HCT116 (cell line): ENCODE results near the gene FGF7. TPM values are rescaled to one million over a fixed set of nuclear protein-coding genes. Genes with fewer than 3 reads are reported as not detected.

Experiments used
- ATAC-seq: fragments of 200-7000 bp; cut with Tn5 transposase; 2 replicates; pipeline ENCODE4 v1.9.1; 2020; ENCODE audit warnings: mild to moderate bottlenecking, moderate library complexity
- BruUV-seq: library from RNA; stranded (reverse); fragments of 400-500 nt; replicated peaks from 2 replicates; lab custom pipeline; 2021; lab: Mats Ljungman, UMichigan
- CTCF ChIA-PET: fragments of 300-600 bp; sonication (Branson Sonifier 250); formaldehyde crosslinking; loops from one replicate; lab custom pipeline; 2021; ENCODE audit warnings: antibody characterized with exemption; lab: Charles Lee
- POLR2A ChIA-PET: fragments of 300-600, 350-600 bp; sonication (Branson Sonifier 250); formaldehyde crosslinking; loops from one replicate; lab custom pipeline; 2021; ENCODE audit warnings: antibody characterized with exemption; lab: Charles Lee
- RAD21 ChIA-PET, 2 experiments: fragments of 300-600 bp; sonication (Branson Sonifier 250); formaldehyde crosslinking; loops; one replicate each; lab custom pipeline; 2023; ENCODE audit warnings: low total read pairs in 2 of 2; ENCODE audit not compliant: uncharacterized antibody in 2 of 2, unreplicated experiment in 2 of 2, low non-redundant PET in 1 of 2; lab: Charles Lee
- DNase-seq: peaks from one replicate; pipeline ENCODE4 v3.0.0-alpha.2; 2010; ENCODE audit warnings: low read depth, low spot score
- H2AFZ ChIP-seq: fragments of 200-600 bp; shearing (Covaris generic), sonication (generic); 2 replicates; pipeline ENCODE4 v1.6.1; 2017; ENCODE audit warnings: low read depth, mixed run types, mixed read lengths, antibody characterized with exemption, low read length; ENCODE audit not compliant: poor library complexity, severe bottlenecking
- H3K27ac ChIP-seq: 2 replicates; pipeline ENCODE4 v1.5.1; 2012; ENCODE audit warnings: low read depth, low read length
- H3K27me3 ChIP-seq: fragments of 200-600 bp; sonication (generic); 2 replicates; pipeline ENCODE4 v1.6.1; 2016; ENCODE audit warnings: mixed run types, low read length, mixed read lengths; ENCODE audit not compliant: insufficient read depth
- H3K36me3 ChIP-seq, 2 experiments: fragments of 200-500 bp in 1 of 2; fragments of 200-600 bp in 1 of 2; sonication (Bioruptor generic) in 1 of 2; sonication (generic) in 1 of 2; 2 replicates each; pipeline versions ENCODE4 v1.5.1 to v1.6.1; 2014 to 2016; ENCODE audit warnings: low read length in 2 of 2, inconsistent platforms in 1 of 2, mixed read lengths in 1 of 2, mixed run types in 1 of 2; ENCODE audit not compliant: insufficient read depth in 2 of 2, control insufficient read depth in 1 of 2
- H3K4me1 ChIP-seq, 2 experiments: fragments of 200-600 bp in 1 of 2; sonication (generic) in 1 of 2; 2 replicates each; pipeline versions ENCODE4 v1.5.1 to v1.6.1; 2012 to 2017; ENCODE audit warnings: low read length in 2 of 2, inconsistent platforms in 1 of 2, mild to moderate bottlenecking in 1 of 2, mixed read lengths in 1 of 2, mixed run types in 1 of 2, moderate library complexity in 1 of 2; ENCODE audit not compliant: insufficient read depth in 2 of 2, control insufficient read depth in 1 of 2
- H3K4me2 ChIP-seq: fragments of 200-600 bp; sonication (generic); 2 replicates; pipeline ENCODE4 v1.6.1; 2017; ENCODE audit warnings: mixed run types, low read length, mixed read lengths
- H3K4me3 ChIP-seq, 2 experiments: fragments of 200-600 bp in 1 of 2; sonication (generic) in 1 of 2; replicated peaks in 1 of 2; 2 replicates each; pipeline ENCODE4 v1.5.1; 2011 to 2016; ENCODE audit warnings: low read length in 2 of 2, control low read depth in 1 of 2, low read depth in 1 of 2, mild to moderate bottlenecking in 1 of 2, mixed read lengths in 1 of 2, mixed run types in 1 of 2
- H3K79me2 ChIP-seq: fragments of 200-600 bp; sonication (generic); 2 replicates; pipeline ENCODE4 v1.6.1; 2017; ENCODE audit warnings: mild to moderate bottlenecking, mixed run types, low read length, moderate library complexity, mixed read lengths; ENCODE audit not compliant: insufficient read depth
- H3K9ac ChIP-seq: fragments of 200-600 bp; sonication (generic); 2 replicates; pipeline ENCODE4 v1.6.1; 2016; ENCODE audit warnings: low read length, mixed read lengths
- H3K9me2 ChIP-seq: fragments of 200-600 bp; sonication (generic), shearing (Covaris generic); 2 replicates; pipeline ENCODE4 v1.6.1; 2017; ENCODE audit warnings: mixed run types, mild to moderate bottlenecking, moderate library complexity; ENCODE audit not compliant: insufficient read depth
- H3K9me3 ChIP-seq, 2 experiments: fragments of 200-500 bp in 1 of 2; fragments of 200-600 bp in 1 of 2; sonication (Bioruptor generic) in 1 of 2; sonication (generic) in 1 of 2; 2 replicates each; pipeline ENCODE4 v1.6.1; 2014 to 2017; ENCODE audit warnings: low read length in 2 of 2, mixed read lengths in 2 of 2, inconsistent platforms in 1 of 2, low read depth in 1 of 2, mild to moderate bottlenecking in 1 of 2, mixed run types in 1 of 2, moderate library complexity in 1 of 2; ENCODE audit not compliant: control insufficient read depth in 1 of 2, insufficient read depth in 1 of 2
- H4K20me1 ChIP-seq: fragments of 200-600 bp; sonication (generic), shearing (Covaris generic); 2 replicates; pipeline ENCODE4 v1.6.1; 2017; ENCODE audit warnings: mixed run types, mild to moderate bottlenecking, moderate library complexity; ENCODE audit not compliant: insufficient read depth
- ATF3 ChIP-seq: IDR thresholded peaks from 2 replicates; pipeline ENCODE4 v1.6.1; 2012
- EGR1 ChIP-seq: IDR thresholded peaks from 2 replicates; pipeline ENCODE4 v1.6.1; 2012; ENCODE audit warnings: low read depth
- ELF1 ChIP-seq: IDR thresholded peaks from 2 replicates; pipeline ENCODE4 v1.6.1; 2012; ENCODE audit warnings: low read depth, borderline replicate concordance
- EZH2phosphoT487 ChIP-seq: fragments of 200-600 bp; IDR thresholded peaks from 2 replicates; pipeline ENCODE4 v1.6.1; 2018; ENCODE audit warnings: antibody characterized with exemption, borderline replicate concordance
- MAX ChIP-seq: IDR thresholded peaks from 2 replicates; pipeline ENCODE4 v1.6.1; 2012
- RAD21 ChIP-seq: IDR thresholded peaks from 2 replicates; pipeline ENCODE4 v1.6.1; 2012; ENCODE audit warnings: low read depth, mild to moderate bottlenecking
- SP1 ChIP-seq: IDR thresholded peaks from 2 replicates; pipeline ENCODE4 v1.6.1; 2012; ENCODE audit warnings: low read depth
- SRF ChIP-seq: IDR thresholded peaks from 2 replicates; pipeline ENCODE4 v1.6.1; 2012; ENCODE audit warnings: low read depth
- TCF7L2 ChIP-seq: IDR thresholded peaks from 2 replicates; pipeline ENCODE4 v1.7.0; 2011; ENCODE audit warnings: borderline replicate concordance, inconsistent platforms; ENCODE audit not compliant: insufficient read depth, insufficient read length; ENCODE audit errors: extremely low read depth
- YY1 ChIP-seq: IDR thresholded peaks from 2 replicates; pipeline ENCODE4 v1.6.1; 2011; ENCODE audit warnings: low read length, low read depth, moderate library complexity, mild to moderate bottlenecking; ENCODE audit not compliant: insufficient replicate concordance; ENCODE audit errors: extremely low read depth
- ZBTB33 ChIP-seq: IDR thresholded peaks from 2 replicates; pipeline ENCODE4 v1.6.1; 2011; ENCODE audit warnings: mild to moderate bottlenecking, low read length, moderate library complexity; ENCODE audit not compliant: insufficient replicate concordance; ENCODE audit errors: extremely low read depth
- ZNF274 ChIP-seq: fragments of 200-500 bp; sonication (Bioruptor generic); IDR thresholded peaks from 2 replicates; pipeline ENCODE4 v1.6.1; 2014; ENCODE audit warnings: mild to moderate bottlenecking, low read depth, low read length, inconsistent platforms
- intact Hi-C: fragments of 100-400 bp; cut with micrococcal nuclease; formaldehyde crosslinking; loops from 2 replicates; pipeline ENCODE4 v1.10.0; 2022
- total RNA-seq: library from RNA; stranded (reverse); gene quantifications from one replicate; pipeline ENCODE4 v1.2.1, GENCODE V29; 2021; ENCODE audit not compliant: unreplicated experiment

Gene FGF7
- total RNA-seq, 1 experiment from 2014 or later = 0.49 TPM

- Histone ChIP-seq H3K4me3 (no peak overlapping the region), H3K27ac (no peak overlapping the region), H3K9ac (no peak overlapping the region), H2AFZ (no peak overlapping the region), H3K4me2 (no peak overlapping the region), H3K36me3 (no peaks in the 10 kb centered on the region), H4K20me1 (no peaks in the 10 kb centered on the region), H3K9me2 (no peaks in the 10 kb centered on the region), H3K4me1 (no peaks in the 10 kb centered on the region), H3K27me3 (no peaks in the 10 kb centered on the region), H3K79me2 (no peaks in the 10 kb centered on the region), H3K9me3 (no peaks in the 10 kb centered on the region)
- DNase-seq (no peak), ATAC-seq (no peak)
- ChIA-PET CTCF (no interaction called here), POLR2A (no interaction called here), RAD21 (no interaction called here)
- intact Hi-C loops = no loop called here
- BruUV-seq = no TSS peak
- TF ChIP-seq EGR1 (no peak), SP1 (no peak), TCF7L2 (no peak), MAX (no peak), ATF3 (no peak), ZNF274 (no peak)
These were observed 41.5 kb downstream of the FGF7 start for GRCh38 chr15:49464522-49464921.

GRCh38 chr15:49466119-49466518, 43.1 kb downstream of the FGF7 start:
- Histone ChIP-seq H3K27ac (no peak overlapping the region), H3K27me3 (no peaks in the 10 kb centered on the region), H2AFZ (no peak overlapping the region), H3K9ac (no peak overlapping the region), H3K9me3 (no peaks in the 10 kb centered on the region), H3K4me3 (no peak overlapping the region), H3K36me3 (no peaks in the 10 kb centered on the region), H3K9me2 (no peaks in the 10 kb centered on the region), H3K79me2 (no peaks in the 10 kb centered on the region), H3K4me2 (no peak overlapping the region), H4K20me1 (no peaks in the 10 kb centered on the region), H3K4me1 (no peaks in the 10 kb centered on the region)
- POLR2A ChIA-PET = no interaction called here
- BruUV-seq = no TSS peak
- intact Hi-C loops = no loop called here
- CTCF ChIA-PET = no interaction called here
- DNase-seq (no peak), ATAC-seq (no peak)
- RAD21 ChIA-PET = no interaction called here
- TF ChIP-seq ZBTB33 (no peak), YY1 (no peak), SRF (no peak), ZNF274 (no peak), SP1 (no peak), ATF3 (no peak), MAX (no peak), TCF7L2 (no peak), EZH2phosphoT487 (no peak), RAD21 (no peak), EGR1 (no peak), ELF1 (no peak)
